Measurements from ENCODE around the gene SP140L.
"Not testable (repeated sequence)": the region's sequence is repeated elsewhere in the genome, so short reads cannot be mapped to it uniquely, and the experiment has no call there.

Gene SP140L

DNA sequence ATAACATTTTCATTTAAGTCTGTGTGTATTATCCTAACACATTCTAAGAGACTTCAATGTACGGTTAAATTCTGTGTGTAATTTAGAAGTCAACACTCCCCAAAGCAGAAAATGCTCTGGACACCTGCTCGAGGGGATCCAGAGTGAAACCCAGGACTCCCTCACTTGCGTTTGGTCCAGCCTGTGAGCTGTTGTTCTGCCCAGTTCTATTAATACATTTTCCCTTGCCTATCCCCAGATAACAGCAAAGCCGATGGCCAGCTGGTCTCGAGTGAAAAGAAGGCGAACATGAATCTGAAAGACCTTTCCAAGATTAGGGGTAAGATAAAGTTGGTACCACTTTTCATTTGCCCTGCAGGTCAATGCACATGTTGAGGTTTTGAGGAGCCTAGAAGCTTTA lies 58.0 kb downstream of the SP140L start:
- no peak for FAIRE-seq

DNA sequence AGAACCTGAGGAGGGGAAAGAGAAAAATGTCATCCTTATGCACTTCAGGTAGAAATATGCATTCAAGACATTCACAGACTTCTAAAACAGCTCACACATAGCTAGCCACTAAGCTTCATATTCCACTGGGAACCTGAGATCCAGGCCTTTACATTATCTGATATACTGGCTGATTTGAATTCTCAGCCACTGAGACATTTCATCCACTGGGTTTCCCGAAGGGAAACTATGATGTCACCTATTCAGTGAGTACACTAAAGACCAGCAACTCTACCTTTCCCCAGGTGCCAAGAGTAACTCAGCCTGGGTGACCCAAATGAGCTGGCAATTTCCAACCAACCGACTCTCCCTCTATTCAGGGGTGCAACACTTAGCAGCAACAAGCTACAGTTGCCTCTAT lies 67.3 kb downstream of the SP140L start:
- FAIRE-seq, result no peak

DNA sequence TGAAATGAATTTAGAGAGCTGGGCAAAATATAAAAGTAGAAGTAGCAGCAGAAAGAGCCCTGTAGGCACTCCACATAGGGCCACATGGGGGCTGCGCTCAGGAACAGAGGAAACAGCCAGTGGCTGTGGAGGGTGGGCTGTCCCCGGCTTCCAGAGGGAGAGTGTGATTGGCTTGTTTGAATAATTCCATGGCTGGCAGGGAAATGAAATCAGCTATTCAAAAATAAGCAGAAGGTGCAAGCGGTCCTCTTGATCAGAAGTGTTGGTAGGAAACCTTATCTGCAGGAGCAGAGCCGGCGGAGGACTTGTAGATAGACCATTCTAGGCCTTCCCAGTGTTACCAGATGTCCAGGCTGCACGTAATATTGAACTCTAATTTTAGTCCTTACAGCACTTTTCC lies 71.7 kb downstream of the SP140L start:
- not testable (repeated sequence) for FAIRE-seq

DNA sequence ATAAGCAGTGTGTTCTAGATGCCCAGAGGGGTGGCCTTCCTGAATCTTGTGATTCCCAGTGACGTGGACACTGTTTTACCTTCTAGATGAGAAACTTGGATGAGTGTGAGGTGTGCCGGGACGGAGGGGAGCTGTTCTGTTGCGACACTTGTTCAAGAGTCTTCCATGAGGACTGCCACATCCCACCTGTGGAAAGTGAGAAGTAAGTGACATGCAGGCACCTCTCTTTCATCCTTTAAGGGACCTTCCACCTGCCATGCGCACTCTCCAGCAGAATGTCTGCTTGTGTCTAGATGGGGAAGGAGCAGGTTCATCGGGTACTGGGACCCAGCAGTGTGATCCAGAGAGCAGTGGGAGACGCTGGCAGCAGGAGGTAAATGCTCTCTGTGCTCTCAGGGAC lies 73.0 kb downstream of the SP140L start:
- FAIRE-seq, result no peak

DNA sequence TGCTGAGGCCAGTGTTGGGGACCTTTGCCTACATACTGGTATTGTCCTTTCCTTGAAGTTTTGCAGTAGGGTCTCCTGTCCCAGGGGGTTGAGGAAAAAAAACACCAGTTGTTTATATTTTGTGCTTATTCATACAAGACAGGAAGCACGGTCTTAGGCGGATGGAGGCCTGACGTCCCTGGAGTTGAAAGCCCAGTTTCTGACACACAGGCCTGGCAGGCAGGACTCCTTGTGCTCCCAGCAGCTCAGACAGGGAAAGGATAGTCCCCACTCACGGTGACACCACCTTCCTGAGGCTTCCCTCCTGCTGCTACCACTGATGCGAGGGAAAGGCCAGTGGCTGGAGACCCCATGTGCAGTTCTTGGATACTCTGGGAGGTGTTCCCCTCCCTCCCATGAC lies 73.5 kb downstream of the SP140L start:
- no peak for FAIRE-seq

DNA sequence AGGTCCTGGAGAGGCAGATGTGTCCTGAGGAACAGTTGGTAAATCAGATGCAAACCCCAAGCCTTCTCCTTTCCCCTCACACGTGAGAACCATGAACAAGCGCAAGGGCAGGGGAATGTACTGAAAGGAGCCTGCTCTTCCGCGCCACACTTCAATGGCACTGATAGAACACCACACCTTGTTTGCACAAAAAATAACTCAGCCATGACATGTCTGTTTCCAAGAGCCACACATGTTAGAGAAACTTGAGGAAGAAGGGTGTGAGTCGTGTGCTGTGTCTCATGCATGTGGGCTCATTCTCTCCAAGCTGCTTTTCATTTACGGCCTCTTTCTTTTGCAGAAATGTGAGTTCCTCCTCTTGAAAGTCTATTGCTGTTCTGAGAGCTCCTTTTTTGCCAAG lies 74.0 kb downstream of the SP140L start:
- not testable (repeated sequence) for FAIRE-seq

DNA sequence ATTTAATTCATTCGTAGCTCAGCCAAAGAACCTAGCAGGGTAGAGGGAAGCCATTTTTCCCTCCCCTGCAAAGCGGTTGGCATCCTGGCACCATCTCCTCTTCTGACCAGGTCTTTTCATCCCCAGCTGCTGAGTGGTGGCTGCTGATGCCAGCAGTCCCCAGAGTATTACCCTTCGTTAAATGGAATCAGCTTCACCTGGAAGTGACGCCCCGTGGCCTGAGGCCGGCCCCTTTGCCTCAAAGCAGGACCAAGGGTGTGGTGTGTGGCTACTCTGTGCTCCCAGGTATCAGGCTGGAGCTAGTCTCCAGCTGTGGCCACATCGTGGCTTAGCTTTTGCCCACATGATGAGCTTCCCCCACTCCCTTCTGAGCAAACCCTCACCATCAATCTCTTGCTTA lies 76.8 kb downstream of the SP140L start:
- no peak for FAIRE-seq

DNA sequence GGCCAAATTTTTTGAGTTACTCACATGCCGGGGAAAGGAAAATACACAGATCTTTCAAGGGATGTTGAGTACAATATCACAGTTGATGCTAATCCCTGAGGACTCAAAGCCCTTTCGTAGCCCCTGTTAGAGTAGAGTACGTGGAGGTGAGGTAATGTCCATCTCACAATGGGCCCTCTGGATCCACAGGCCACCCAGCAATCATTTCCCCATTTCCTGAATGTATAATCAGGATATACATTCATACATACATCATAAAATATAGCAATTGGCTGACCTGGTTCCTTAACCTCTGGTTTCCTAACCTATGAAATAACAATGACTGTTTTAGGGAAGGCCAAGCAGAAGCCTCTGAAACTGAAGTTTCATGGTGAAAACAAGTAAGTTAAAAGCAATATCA lies 78.8 kb downstream of the SP140L start:
- FAIRE-seq, result no peak

DNA sequence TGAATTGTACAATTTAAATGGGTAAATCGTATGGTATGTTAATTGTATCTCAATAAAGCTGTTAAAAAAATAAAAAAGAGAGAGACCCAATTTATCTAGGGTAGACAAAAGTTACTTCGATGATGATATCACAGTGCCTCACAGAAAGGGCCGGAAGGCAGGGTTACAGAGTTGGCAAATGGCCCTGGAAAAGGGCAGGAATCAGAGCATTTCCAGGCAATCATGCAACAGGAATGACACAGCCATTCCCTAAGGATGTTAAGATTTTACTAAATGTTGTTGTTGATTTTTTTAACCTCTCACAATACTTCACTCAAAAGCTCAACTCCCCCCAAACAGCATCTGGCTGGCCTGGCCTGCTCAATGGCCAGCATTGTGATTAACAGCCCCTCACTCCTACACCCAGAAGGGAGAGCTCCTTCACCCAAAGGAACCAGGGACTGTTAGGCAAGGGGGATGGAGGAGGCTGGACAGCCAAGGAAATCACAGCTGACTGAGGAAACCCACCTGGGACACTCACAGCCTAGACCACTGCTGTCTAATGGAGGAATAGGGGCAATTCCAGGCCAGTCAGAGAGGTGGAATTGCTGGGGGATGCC lies 81.3 kb downstream of the SP140L start:
- no peak for FAIRE-seq

DNA sequence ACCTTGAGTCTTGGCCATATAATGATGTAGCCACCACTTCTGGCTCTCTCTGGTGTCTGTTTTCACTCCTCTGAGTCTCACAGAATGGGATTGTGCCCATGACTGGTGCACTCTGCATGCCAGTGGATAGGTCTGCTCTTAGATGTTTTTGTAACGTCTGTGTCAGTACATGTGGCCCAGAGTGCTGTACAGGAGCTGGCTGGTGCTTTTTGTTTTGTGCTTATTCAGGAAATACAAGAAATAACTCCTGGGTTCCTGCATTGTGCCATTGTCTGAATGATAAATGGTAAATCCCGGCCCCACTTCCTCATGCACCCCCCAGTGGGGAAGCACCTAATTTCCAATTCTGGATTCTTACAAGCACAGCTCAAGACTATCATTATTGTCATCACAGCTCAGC lies 82.3 kb downstream of the SP140L start:
- FAIRE-seq, result not testable (repeated sequence)

DNA sequence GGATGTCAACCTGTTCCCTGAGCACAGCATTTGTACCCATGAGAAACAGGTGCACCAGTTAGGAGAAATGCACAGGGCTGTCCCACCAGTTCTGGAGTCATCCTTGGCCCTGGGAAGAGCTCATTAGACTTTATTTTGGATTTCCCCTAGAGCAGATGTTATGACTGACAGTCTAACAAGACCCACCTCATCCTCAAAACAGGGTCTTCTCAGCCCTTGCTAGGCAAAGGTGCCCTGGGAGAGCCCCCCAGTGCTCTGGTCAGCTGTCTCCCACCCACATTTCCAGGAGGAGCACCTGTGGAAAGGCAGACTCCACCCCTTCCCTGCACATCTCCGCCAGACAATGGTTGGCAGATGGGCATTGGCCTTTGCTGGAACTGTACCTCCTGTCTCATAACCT lies 83.3 kb downstream of the SP140L start:
- no peak for FAIRE-seq

DNA sequence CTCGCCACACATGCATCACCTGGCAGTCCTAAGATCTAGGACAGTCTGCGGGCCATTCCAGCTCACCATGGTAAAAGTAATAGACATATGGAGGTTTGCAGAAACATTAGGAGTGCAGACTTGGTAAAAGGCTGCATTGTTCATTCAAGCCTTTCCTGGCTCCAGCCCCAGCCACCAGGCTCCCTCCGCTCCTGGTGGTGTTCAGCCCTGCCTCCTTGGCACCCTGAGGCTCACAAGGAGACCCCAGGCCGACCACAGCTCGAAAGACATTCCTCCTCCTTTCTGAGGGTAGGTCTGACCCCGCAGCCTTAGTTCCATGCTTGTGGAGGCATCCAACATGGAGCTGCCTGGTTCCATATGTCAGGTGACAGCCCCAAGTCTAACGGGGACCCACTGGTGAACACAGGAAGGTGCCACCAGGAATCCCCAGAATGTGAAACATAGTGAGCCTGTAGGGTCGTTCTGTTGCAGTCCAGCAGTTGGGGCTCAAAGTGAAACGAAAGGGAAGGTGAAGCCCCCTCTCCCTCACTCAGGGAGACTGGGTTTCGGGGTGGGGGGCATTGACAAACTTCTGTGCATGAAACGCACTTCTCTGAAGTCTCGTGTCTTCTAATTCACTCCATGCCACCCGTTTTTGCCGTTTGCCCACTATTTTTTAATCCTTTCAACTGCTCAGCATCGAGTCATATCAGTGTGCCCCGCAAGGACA lies 84.0 kb downstream of the SP140L start:
- FAIRE-seq, result no peak

DNA sequence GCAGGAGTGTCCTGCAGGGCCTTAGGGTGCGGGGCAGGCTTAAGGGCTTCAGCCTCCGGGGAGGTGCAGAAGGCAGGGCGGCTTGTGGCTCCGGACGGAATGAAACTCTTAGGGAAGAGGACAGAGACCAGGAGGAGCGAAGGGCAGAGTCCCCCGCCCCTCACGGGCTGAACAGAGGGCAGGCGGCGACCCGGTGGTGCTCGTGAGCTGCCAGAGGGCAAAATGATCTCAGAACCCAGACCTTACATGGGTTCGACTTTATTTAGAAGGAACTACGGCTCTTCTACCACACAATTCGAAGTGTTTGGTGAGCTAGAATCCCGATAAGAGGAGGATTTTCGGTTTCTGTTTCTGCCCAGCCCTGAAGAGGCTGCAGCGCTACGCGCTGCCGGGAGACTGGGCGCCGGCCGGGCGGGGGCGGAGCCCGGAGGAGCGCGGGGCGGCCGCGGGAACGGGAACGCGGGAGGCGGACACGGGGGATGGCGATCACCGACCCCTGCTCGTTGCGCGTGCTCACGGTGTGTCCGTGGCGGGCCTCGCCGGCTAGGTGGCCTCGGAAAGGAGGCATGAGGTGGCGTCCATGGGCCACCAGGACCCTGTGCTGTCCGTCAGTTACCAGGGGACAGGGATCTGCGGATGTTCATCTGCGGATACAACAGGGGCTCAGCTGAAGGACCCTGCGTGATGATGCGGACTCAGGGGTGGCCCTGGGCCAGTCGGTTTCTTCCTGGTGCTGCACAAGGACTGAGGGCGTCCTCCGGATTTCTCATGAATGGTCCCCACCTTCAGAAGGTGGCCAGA lies 84.8 kb downstream of the SP140L start:
- FAIRE-seq, result no peak

DNA sequence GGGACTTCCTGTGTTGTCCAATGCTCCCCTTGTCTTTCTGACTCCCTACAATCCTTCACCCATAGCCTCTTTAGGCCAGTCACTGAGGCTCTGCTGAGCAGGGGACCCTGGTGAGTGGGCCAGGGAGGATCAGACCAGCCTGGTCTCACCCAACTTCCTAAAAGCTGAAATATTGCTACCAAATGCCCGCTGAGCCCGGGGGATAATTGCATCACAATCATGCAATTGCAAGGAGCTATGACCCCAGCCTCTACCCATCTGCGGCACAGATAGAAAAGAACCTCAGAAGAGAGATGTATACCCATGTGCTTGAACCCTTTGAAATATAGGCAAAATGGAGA lies 85.3 kb downstream of the SP140L start:
- FAIRE-seq, result no peak

DNA sequence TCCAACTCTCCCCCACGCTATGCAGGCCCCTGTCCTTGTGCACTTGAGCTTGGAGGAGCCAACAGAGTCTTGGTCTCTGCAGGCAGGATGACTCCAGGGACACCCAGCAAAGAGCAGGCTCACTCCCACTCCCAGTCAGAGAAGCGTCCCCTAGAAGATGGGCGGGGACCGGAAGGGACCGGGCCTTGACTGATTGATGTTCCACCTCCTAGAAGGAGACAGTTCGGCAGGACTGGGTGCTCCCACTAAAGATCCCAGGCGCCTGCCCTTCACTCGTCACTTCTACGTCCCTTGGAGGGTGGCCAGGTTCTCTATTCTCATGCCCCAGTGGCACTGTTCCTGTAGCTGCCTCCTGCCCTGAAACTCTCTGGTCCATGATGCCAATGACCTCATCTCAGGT lies 85.9 kb downstream of the SP140L start:
- no peak for FAIRE-seq

DNA sequence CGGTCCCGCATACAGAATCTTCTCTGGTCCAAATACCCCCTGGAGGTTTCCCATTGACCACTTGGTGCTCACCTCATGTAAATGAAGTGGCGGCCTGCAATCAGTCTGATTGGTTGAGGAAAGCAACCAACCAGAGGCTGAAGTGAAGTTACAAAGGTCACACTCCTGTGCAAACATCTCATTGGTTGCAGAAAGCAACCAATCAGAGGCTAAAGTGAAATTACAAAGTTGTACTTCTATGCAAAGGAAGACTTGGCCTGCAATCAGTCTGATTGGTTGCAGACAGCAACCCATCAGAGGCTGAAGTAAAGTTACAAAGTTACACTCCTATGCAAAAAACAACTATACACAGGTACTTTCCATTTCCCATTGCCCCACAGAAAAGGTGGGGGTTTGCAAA lies 86.5 kb downstream of the SP140L start:
- FAIRE-seq, result no peak

DNA sequence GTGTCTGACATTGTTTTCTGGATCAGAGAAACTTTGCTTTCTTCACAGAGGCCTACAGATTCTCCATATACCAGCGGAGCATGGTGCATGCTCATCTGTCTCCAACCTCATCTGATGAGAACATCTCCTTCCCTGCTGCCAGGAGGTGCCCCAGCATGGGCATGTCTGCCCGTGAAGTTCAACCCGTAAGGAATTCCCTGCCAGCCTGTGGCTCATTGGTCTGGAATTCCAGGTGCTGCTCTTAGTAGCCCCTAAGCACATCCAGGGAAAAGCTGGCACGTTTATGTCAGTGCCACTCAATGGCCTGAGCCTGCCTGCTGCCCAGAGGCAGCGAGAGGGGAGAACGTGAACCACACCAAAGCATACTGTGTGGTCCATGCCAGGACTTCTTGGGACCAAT lies 87.3 kb downstream of the SP140L start:
- FAIRE-seq, result no peak

DNA sequence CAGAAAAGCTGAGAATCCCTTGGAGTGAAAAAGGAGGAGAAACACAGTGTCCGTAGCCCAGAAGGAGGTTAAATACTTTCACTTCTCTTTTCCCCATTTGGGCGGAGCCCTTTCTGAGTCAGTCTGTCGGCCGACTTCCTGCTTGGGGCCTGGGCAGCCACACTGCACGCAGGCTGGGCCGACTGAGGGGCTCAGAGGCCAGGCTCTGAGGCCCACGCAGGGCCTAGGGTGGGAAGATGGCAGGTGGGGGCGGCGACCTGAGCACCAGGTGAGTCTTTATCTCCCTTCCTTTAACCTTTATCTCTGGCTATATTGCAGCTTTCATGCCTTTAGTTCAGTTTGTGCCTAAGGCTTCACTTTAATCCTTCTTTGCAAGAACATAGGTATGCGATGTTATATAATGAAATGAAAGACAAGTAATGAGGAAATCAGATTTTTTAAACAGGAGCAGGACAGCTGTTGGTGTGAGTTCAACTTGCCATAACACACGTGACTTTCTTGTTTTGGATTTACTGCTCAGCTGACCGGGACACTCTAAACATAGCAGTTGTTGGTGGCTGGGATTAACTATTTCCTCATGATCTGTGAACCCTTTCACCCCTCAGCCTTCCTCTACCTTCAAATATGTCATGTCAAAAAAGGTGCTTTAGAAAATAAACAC lies 89.2 kb downstream of the SP140L start, which contains the start of gene SP100:
TSS of gene SP100 (plus strand) at position 141 of the 661 bp plus-strand sequence. CDS start at position 237, 96 bp downstream.
- FAIRE-seq, result no peak

DNA sequence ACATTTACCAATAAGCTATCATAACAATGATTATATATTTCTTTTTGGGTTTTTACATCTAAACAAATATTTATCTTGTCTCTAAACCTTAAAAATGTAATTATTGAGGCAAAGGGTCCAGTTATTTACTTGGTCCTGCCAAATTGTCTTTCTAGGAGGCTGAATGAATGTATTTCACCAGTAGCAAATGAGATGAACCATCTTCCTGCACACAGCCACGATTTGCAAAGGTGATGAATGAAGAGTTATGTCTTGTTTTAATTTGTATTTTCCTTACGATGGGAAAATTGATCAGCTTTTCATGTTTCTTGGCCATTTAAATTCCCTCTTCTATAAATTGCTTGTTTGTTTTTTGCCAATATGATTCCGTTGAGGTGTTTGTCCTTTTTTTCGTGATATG lies 90.4 kb downstream of the SP140L start:
- no peak for FAIRE-seq

DNA sequence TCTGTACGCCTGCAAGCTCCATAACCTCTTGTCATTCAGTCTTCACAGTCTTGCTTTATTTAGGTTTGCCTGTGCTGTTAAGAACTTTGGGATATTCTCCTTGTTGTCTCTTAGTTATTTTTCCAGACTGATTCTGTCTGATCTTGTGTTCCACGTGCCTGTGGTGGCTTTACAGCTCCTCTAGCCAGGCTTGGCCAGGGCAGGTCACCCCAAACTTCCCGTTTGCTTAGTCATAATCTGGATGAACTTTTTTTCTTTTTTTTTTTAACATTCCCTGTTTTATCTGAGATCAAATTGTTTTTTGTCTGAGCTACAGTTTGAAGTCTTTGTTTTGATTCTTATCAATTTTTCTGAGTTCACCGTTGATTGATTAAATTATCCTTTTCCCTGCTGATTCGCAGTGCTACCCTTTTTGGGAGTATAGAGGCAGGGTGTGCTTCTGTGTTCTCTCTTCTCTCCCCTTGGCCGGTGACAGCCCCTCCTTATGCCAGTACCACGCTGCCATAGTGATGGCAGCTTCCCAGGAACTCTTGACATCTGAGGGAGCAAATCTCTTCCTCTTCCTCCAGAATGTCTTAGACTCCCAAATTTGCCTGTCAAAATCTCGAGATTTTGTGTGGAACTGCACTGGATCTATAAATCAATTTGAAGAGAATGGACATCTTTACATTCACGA lies 91.5 kb downstream of the SP140L start:
- FAIRE-seq, result no peak

DNA sequence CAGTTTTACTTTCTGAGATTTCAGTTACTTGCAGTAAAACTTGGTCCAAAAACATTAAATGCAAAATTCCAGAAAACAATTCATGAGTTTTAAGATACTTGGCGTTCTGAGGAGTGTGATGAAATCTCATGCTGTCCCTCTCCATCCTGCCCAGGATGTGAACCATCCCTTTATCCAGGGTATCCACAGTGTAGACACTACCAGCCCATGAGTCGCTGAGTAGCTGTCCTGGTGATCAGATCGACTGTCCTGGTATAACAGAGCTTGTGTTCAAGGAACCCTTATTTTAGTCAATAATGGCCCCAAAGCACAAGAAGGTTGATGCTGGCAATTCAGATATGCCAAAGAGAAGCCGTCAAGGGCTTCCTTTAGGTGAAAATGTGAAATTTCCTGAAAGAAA lies 92.2 kb downstream of the SP140L start:
- no peak for FAIRE-seq

DNA sequence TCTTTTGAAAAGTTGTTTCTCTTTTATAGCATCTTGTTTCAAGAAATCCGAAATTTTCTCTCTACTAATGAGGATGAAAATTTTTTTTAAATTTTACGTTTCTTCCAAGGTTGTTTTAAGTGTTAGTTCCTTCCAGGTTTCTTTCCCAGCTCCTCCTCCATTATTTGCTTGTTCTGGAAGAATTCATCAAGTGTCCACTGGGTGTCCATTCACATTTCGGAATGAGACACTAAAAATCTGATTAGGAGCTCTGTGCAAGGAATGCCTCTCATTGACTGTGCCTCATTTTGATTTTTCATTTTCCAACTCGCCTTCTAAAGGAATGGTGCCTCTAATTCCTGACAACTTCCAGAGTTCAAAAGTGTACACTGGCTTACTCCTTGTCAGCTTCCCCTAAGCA lies 95.2 kb downstream of the SP140L start:
- no peak for FAIRE-seq

Data from colon (tissue), 2 donors.